Choroid plexus epithelial cell (primary cell): Measurements from ENCODE around the gene TSPAN31.

Source experiments
- DNase-seq: peaks from one replicate; pipeline ENCODE4 v3.0.0-alpha.2; 2010; ENCODE audit warnings: low read depth
- H3K4me3 ChIP-seq: 2 replicates; pipeline ENCODE4 v1.5.1; 2011; ENCODE audit warnings: low read depth, mild to moderate bottlenecking, control low read depth, low read length, moderate library complexity
- TF ChIP-seq, protein P1 (sequence below): conservative IDR thresholded peaks from 2 replicates; pipeline ENCODE4 v1.5.1; 2011; ENCODE audit warnings: low read depth, mild to moderate bottlenecking, control low read depth, inconsistent platforms, low read length, moderate library complexity

Gene TSPAN31, protein sequence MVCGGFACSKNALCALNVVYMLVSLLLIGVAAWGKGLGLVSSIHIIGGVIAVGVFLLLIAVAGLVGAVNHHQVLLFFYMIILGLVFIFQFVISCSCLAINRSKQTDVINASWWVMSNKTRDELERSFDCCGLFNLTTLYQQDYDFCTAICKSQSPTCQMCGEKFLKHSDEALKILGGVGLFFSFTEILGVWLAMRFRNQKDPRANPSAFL

DNA sequence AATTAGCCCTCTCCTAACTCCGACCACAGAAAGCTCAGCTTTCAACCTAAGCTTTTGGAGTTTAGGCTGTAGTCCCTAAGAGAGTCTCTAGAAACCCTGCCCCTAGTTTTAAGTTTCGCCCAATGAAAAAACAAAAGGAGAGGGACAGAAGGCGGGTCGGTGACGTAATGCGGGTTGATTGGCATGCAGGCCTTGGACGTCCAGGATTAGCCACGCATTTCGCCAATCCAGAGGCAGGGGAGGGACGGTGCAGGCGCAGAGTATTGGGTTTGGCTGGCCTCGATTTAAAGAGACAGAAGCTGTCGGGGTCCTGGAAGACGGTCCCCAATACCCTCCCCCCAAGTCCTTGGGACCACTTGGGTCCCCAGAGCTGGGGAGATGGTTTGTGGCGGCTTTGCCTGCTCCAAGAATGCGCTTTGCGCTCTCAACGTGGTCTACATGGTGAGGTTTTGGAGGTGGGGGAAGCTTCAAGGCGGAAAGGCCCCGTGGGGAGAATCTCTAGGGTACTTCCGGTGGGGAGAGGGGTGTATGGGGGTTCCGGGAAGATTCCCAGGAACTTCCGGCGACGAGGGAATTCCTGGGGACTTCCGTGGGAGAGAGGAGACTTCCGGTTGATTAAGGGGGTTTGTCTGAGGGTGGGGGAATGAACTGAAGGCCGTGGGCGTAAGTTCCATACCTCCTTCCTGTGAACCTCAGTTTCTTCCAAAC lies at the start of gene TSPAN31:
TSPAN31 (plus strand) TSS at position 263 of the 708 bp plus-strand sequence; CDS start at position 379, 116 bp downstream.
- peak; percentile 99 for DNase-seq
- TF ChIP-seq, protein P1, sequence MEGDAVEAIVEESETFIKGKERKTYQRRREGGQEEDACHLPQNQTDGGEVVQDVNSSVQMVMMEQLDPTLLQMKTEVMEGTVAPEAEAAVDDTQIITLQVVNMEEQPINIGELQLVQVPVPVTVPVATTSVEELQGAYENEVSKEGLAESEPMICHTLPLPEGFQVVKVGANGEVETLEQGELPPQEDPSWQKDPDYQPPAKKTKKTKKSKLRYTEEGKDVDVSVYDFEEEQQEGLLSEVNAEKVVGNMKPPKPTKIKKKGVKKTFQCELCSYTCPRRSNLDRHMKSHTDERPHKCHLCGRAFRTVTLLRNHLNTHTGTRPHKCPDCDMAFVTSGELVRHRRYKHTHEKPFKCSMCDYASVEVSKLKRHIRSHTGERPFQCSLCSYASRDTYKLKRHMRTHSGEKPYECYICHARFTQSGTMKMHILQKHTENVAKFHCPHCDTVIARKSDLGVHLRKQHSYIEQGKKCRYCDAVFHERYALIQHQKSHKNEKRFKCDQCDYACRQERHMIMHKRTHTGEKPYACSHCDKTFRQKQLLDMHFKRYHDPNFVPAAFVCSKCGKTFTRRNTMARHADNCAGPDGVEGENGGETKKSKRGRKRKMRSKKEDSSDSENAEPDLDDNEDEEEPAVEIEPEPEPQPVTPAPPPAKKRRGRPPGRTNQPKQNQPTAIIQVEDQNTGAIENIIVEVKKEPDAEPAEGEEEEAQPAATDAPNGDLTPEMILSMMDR, result no peak
- peak within 1 kb of the TSS; percentile 95 for H3K4me3 ChIP-seq

DNA sequence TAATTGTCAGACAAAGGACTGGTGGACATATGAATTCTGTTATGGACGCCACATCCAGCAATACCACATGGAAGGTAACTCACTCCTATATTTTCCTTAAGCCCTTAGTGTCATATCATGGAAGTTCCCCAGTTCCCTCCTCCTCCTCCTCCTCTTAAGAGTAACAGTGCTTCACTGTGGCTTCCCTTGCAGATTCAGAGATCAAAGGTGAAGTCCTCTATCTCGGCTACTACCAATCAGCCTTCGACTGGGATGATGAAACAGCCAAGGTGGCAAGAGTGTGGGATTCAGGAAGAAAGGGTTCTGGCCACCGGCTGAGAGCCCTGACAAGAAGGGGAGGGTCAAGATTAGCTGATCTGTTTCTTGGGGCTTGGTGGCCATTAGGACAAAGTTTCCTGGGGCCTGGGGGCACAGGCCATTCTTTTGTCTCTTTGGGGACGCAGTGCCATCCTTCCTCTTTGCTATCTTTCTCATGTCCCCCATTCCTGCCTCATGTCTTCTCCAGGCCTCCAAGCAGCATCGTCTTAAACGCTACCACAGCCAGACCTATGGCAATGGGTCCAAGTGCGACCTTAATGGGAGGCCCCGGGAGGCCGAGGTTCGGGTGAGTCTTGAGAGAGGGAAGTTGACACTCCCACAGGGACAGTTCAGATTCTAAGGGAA lies 48.9 kb upstream of the TSPAN31 start:
- no peak for DNase-seq
- H3K4me3 ChIP-seq, result no peak overlapping the region
- TF ChIP-seq, protein P1, result no peak

DNA sequence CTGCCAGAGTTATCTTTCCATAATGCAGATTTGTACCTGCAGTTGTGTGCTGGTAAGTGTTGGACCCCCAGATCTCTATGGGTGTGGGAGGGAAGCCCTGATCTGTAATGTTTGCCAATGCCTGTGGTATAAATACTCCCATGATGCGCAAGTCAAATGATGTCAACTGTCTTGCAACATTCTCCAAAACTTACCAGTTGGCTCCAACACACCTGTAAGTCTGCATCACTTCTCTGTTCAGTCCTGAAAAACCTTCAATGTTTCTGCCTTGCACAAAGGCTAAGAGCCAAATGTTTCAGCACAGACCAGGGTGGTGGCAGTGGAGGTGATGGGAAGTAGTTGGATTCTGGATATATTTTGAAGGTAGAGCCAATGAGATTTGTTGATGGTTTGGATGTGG lies 47.8 kb upstream of the TSPAN31 start:
- TF ChIP-seq, protein P1, result no peak
- no peak for DNase-seq
- H3K4me3 ChIP-seq, result no peak overlapping the region

DNA sequence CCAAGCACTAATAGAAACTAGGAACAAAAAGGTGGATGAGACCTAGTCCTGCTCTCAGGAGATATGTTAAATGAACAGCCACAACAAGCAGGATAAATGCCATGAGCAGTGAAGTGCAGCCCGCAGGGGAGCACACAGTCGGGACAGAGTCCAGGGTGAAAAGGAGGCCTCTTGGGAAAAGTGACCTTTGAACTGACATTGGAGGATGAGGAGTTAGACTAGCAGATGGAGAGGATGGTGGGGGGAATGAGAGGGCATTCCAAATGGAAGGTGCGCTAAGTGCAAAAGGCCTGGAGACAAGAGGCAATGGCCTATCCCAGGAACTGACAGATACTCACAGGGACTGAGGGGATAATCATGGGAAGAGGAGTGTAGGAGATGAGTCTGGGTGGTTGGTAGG lies 46.4 kb upstream of the TSPAN31 start:
- no peak for DNase-seq
- TF ChIP-seq, protein P1, result no peak
- no peak overlapping the region for H3K4me3 ChIP-seq

DNA sequence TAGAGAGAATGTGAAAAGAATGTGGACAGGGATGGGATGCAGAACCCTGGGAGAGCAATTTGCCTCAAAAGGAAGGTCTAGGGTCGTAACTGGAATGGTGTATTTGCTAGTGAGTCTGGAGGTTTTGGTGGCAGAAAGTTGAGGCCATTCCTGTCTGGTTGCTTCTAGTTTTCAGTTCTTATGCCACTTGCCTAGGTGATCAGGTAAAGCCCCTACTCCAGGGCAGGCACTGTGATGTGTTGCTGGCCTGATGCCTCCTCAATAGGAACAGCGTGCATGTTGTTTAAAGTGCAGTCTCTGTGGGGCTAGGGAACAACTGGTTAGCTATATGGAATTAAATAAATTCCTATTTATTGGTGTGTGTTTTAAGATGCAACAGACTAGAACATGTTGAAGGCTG lies 44.5 kb upstream of the TSPAN31 start:
- H3K4me3 ChIP-seq, result no peak overlapping the region
- no peak for DNase-seq
- TF ChIP-seq, protein P1, result no peak

DNA sequence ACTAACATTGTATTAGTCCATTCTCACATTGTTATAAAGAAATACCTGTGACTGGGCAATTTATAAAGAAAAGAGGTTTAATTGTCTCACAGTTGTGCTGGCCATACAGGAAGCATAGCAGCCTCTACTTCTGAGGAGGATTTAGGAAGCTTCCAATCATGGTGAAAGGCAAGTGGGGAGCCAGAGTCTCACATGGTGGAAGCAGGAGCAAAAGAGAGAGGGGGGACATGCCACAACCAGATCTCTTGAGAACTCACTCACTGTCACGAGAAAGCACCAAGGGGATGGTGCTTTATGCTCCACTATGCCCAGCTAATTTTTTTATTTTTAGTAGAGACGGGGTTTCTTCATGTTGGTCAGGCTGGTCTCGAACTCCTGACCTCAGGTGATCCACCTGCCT lies 37.6 kb upstream of the TSPAN31 start:
- TF ChIP-seq, protein P1, result no peak
- DNase-seq, result no peak
- H3K4me3 ChIP-seq, result no peak overlapping the region
